ENCODE measurements around the gene DPM2. TPM values are rescaled to one million over a fixed set of nuclear protein-coding genes. Genes with fewer than 3 reads are reported as not detected.

Gene DPM2
- total RNA-seq, 2 donors from 2014 or later: 45.7 TPM

DNA sequence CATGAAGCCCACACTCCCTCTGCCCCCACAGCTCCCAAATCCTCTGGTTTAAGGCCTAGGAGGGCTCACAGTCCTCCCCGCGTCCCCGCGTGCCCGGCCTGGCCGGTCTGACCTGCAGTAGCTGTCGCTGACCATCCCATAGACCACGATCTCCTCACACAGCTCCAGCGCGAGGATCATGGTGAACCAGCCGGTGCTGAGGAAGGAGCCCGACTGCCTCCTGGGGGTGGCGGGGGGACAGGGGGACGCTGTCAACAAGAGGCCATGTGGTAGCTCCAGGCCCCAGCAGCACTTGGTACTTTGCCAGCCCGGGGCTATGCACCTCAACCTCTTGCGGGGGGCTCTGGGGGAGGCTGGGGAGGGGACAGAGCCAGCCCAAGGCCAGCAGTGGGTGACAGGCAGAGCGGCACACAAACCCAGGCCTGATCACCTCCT is 27.8 kb downstream of the DPM2 start:
- Mint-ChIP-seq H3K27ac (no peak overlapping the region), H3K4me3 (no peak overlapping the region), H3K27me3 (ENCODE audit: insufficient read depth) (no peaks in the 10 kb centered on the region), H3K36me3 (ENCODE audit: low read depth) (no peaks in the 10 kb centered on the region), H3K4me1 (peaks cover under 1% of the 10 kb centered on the region), H3K9me3 (no peaks in the 10 kb centered on the region)
- Histone ChIP-seq H3K9me3 (ENCODE audit: control insufficient read depth, low read length) (no peaks in the 10 kb centered on the region), H3K27me3 (ENCODE audit: control insufficient read depth, insufficient read depth, low read length, poor library complexity, severe bottlenecking) (no peaks in the 10 kb centered on the region), H3K4me1 (ENCODE audit: control insufficient read depth, insufficient read depth, low read length) (no peaks in the 10 kb centered on the region), H3K9ac (ENCODE audit: extremely low read depth, low read length, poor library complexity, severe bottlenecking) (no peak overlapping the region), H3K27ac (ENCODE audit: low read depth, low read length) (peak overlapping the region; percentile 17), H3K4me3 (ENCODE audit: low read length) (no peak overlapping the region), H3K36me3 (ENCODE audit: control insufficient read depth, insufficient read depth, low read length) (no peaks in the 10 kb centered on the region)
- WGBS, 2 experiments (ENCODE audit: insufficient coverage in 1 of 2, insufficient read length in 1 of 2): 86 to 94% methylated on average over 6 to 17 of the region's 17 CpGs
- no peak for DNase-seq
- TF ChIP-seq, protein P1, sequence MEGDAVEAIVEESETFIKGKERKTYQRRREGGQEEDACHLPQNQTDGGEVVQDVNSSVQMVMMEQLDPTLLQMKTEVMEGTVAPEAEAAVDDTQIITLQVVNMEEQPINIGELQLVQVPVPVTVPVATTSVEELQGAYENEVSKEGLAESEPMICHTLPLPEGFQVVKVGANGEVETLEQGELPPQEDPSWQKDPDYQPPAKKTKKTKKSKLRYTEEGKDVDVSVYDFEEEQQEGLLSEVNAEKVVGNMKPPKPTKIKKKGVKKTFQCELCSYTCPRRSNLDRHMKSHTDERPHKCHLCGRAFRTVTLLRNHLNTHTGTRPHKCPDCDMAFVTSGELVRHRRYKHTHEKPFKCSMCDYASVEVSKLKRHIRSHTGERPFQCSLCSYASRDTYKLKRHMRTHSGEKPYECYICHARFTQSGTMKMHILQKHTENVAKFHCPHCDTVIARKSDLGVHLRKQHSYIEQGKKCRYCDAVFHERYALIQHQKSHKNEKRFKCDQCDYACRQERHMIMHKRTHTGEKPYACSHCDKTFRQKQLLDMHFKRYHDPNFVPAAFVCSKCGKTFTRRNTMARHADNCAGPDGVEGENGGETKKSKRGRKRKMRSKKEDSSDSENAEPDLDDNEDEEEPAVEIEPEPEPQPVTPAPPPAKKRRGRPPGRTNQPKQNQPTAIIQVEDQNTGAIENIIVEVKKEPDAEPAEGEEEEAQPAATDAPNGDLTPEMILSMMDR (conservative IDR thresholded peaks at IDR 0.05): no peak

DNA sequence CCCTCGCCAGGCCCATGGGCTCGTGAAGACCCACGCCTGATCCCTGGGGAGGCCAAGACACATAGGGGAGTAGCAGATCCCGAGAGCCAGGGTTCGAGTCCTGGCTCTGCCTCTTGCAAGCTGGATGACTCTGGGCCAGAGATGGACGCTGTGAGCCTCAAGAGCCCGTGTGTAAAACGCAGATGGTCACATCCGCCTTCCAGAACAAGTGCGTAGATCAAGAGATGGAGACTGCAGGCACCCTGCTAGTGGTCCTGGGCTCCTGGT is 29.1 kb downstream of the DPM2 start:
- H3K36me3 ChIP-seq (ENCODE audit: control insufficient read depth, insufficient read depth, low read length): no peaks in the 10 kb centered on the region
- H3K4me1 Mint-ChIP-seq: peaks cover 10% of the 10 kb centered on the region

DNA sequence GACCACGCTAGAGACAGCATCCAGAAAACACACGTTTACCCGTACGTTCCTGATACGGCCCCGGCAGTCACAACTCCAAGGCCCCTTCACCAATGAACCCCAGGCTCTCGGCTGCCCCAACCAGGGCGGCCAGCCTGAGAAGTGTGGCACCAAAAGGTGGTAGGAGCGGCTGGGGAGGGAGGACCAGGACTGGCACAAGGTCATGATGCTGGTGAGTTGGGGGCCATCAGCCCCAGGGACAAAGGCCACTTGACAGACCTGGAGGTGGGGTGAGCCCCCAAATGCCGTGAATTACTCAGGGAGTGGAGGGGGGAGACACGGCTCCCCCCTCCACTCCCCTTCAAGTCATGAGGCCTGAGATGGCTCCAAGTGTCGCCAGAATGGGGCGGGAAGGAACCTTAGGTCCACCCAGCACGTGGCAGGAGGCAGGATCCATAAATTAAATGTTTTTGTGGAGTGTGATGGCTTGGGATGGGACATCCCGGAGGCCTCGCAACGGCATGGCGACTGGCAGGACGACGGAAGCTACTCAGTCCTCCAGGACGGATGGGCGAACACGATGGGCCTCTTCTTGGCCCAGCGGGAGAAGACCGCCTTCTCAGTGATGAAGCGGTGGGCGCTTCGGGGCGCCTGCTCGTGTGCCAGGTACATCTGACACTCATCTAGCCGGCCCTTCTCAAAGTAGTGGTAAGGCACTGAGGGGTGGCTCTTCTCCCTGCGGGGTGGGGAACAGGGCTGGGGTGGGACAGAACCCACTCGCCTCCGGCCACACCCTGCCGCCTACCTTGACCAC is 29.6 kb downstream of the DPM2 start:
- Histone ChIP-seq H3K27ac (ENCODE audit: low read depth, low read length) (no peak overlapping the region), H3K36me3 (ENCODE audit: control insufficient read depth, insufficient read depth, low read length) (no peaks in the 10 kb centered on the region), H3K27me3 (ENCODE audit: control insufficient read depth, insufficient read depth, low read length, poor library complexity, severe bottlenecking) (no peaks in the 10 kb centered on the region), H3K4me3 (ENCODE audit: low read length) (no peak overlapping the region), H3K9me3 (ENCODE audit: control insufficient read depth, low read length) (no peaks in the 10 kb centered on the region), H3K4me1 (ENCODE audit: control insufficient read depth, insufficient read depth, low read length) (no peaks in the 10 kb centered on the region), H3K9ac (ENCODE audit: extremely low read depth, low read length, poor library complexity, severe bottlenecking) (no peak overlapping the region)
- H3K36me3 Mint-ChIP-seq (ENCODE audit: low read depth): no peaks in the 10 kb centered on the region
- H3K9me3 Mint-ChIP-seq: no peaks in the 10 kb centered on the region
- DNase-seq: no peak
- TF ChIP-seq, protein P1 (conservative IDR thresholded peaks at IDR 0.05): no peak
- 87 to 90% methylated on average over 28 to 35 of the region's 35 CpGs for WGBS, 2 experiments (ENCODE audit: insufficient coverage in 1 of 2, insufficient read length in 1 of 2)
- no peak overlapping the region for H3K27ac Mint-ChIP-seq
- no peaks in the 10 kb centered on the region for H3K27me3 Mint-ChIP-seq (ENCODE audit: insufficient read depth)
- H3K4me3 Mint-ChIP-seq: no peak overlapping the region
- H3K4me1 Mint-ChIP-seq: peaks cover 14% of the 10 kb centered on the region

More for the DNA sequence above, 29.1 kb downstream of the DPM2 start:
- 92 to 98% methylated on average over 9 to 10 of the region's 10 CpGs for WGBS, 2 experiments (ENCODE audit: insufficient coverage in 1 of 2, insufficient read length in 1 of 2)
- no peak overlapping the region for H3K27ac Mint-ChIP-seq
- no peak overlapping the region for H3K9ac ChIP-seq (ENCODE audit: extremely low read depth, low read length, poor library complexity, severe bottlenecking)
- TF ChIP-seq, protein P1 (conservative IDR thresholded peaks at IDR 0.05): no peak
- no peak for DNase-seq
- no peaks in the 10 kb centered on the region for H3K4me1 ChIP-seq (ENCODE audit: control insufficient read depth, insufficient read depth, low read length)
- H3K27ac ChIP-seq (ENCODE audit: low read depth, low read length): no peak overlapping the region
- H3K36me3 Mint-ChIP-seq (ENCODE audit: low read depth): no peaks in the 10 kb centered on the region
- H3K4me3 ChIP-seq (ENCODE audit: low read length): no peak overlapping the region
- H3K4me3 Mint-ChIP-seq: no peak overlapping the region
- no peaks in the 10 kb centered on the region for H3K9me3 ChIP-seq (ENCODE audit: control insufficient read depth, low read length)
- no peaks in the 10 kb centered on the region for H3K27me3 ChIP-seq (ENCODE audit: control insufficient read depth, insufficient read depth, low read length, poor library complexity, severe bottlenecking)
- H3K27me3 Mint-ChIP-seq (ENCODE audit: insufficient read depth): no peaks in the 10 kb centered on the region
- H3K9me3 Mint-ChIP-seq: no peaks in the 10 kb centered on the region

All from endodermal cell (in vitro differentiated cells).